Ovary (tissue), 3 donors: Measurements from ENCODE around the gene EPM2AIP1.

ENCODE experiments used
- CTCF ChIP-seq, 3 donors: fragments of 450-650 bp in 2 of 3; fragments of 200-600 bp in 1 of 3; IDR thresholded peaks; one replicate each; pipeline versions ENCODE4 v1.5.1 to v1.8.0; 2016 to 2022; ENCODE audit warnings: antibody characterized with exemption in 3 of 3, mild to moderate bottlenecking in 1 of 3
- EP300 ChIP-seq: sonication (generic); formaldehyde crosslinking; IDR thresholded peaks from one replicate; pipeline ENCODE4 v1.6.1; 2017; ENCODE audit warnings: antibody characterized with exemption
- POLR2A ChIP-seq: fragments of 450-650 bp; IDR thresholded peaks from one replicate; pipeline ENCODE4 v1.6.1; 2017; ENCODE audit warnings: antibody characterized with exemption, mild to moderate bottlenecking, moderate library complexity
- donor health status: DM: no; HTN: no; CAD: no.

GRCh38 chr3:37031096-37031682 is 38.3 kb upstream of the EPM2AIP1 start:
- no peak for TF ChIP-seq CTCF (IDR thresholded peaks at IDR 0.05)
- no peak for TF ChIP-seq POLR2A
- TF ChIP-seq EP300, result no peak
